HG02970 (cell line): ENCODE data around the gene MTX3.

Experiments
- ATAC-seq: cut with Tn5 transposase; IDR thresholded peaks from one replicate; pipeline ENCODE4 v1.9.1; 2021; ENCODE audit warnings: mild to moderate bottlenecking, moderate library complexity, moderate number of reproducible peaks; ENCODE audit not compliant: unreplicated experiment, low FRiP score

MTX3 gene

DNA sequence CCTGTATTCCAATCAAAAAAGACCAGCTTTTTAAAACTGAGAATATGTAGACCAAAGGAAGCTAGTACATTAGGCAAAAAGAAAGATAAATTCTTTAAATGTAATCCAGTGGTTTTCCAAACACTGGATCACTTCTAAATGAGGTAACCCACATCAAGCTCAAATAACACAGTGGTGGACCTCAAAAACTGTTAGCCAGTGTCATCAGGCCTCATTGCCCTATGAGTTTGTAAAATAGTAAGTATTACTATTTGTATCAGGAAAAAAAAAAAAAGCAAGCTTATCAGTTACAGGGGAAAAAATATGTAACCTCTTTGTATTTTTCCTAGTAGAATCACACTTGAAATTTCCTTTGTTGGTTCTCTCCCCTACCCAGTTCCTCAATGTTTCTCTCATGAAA lies 6.7 kb downstream of the MTX3 start:
- ATAC-seq = no peak

DNA sequence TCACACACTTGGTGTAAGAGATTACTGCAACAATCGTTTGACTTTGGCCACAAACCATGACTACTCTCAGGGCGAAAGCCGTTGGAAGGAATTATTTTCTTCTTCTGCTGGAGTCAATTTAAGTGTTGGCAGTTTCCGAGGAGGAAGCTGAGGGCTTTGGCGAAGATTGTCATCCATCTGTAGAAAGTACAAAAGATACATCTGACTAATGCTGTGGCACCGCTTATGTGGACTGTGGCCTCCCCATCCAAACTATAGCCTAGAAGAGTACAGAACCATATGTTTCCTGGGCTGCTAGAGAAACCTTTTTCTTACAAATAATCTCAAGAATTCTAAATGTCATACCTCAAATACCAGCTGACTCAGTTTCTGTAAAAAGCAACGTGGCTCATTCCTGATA lies 7.4 kb downstream of the MTX3 start:
- no peak for ATAC-seq

DNA sequence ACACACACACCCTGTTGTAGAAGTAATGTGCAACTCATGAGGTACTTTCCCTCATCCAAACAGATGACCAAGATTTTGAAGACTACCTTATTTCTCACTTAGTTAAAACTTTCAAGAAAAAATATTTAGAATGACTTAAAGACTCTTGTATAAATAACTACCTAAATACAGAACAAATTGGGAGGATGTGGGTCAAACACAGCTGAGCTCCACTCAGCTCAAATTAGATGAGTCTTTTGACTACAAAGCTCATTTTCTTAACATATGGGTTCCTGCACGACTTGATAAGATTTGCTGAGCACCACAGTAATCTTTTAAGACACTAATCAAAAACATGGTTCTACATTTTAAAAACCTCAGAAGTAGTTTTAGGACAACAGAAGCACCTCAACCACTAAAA lies 8.9 kb downstream of the MTX3 start:
- no peak for ATAC-seq

DNA sequence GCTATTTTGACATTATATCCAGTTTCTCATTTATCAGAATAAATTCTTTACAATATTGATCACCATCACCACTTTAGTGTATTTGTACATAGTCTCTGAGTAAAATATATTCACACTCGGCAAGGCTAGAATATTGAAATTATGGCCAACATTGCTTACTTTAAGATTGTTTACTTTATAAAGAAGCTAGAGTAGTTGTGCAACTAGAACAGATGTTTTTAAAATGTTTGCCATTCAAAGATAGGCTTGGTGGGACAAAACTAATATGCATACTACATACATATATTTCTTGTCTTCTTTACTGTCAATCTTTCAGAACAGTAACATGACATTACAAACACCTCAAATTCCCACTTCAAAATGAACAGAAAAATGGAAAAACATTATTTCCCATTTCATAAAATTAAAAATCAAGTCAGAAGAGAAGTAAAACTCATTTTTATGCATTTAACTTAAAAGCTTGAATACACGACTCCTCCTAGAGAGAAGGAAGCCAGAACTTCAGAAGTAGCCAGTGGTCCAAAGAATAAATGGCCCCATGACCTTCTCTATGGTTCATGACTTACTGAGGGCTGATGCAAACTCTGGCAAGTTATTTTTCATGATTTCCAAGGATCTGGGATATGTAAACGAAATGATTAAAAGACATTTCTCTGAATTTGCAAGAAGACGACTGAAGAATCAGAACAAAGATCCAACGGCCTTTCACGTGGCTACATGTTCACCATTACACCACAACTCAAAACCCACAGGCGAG lies 14.1 kb downstream of the MTX3 start:
- no peak for ATAC-seq

DNA sequence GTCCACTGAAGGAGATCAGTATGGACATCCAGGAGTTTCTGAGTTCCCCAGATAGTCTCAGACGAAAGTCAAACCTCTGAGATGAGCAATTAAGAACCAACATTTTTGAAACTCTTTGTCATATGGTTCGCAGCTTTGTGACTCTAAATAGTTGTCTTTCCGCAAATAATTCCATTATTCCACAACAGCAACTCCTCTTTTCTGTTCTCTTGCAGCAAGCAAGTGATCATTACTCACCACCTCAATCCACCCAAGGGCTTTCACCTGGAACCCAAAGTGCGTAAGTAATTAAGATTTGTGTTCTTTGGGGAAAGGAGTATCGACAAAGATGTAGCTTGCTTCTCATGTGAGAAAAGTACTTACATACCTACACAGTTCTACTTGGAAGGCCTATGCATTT lies 15.6 kb downstream of the MTX3 start:
- no peak for ATAC-seq

DNA sequence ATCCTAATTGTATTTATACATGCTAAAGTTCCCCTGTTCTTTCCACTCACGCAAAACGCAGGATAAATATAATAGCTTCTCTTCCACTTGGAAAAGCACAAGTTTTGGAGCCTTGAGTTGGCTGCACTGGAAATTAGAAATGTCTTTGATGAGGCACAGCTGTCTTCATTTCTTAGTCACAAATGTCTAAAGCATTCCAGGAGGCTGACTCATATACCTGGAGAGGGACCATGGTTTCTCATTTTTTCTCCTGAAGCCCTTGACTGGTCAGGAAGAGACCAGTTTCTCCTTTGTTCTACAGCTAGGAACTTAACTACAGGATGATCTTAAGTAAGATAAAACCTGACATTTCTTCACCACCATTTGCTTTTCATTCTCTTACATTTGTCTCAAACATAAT lies 16.2 kb downstream of the MTX3 start:
- ATAC-seq = no peak

DNA sequence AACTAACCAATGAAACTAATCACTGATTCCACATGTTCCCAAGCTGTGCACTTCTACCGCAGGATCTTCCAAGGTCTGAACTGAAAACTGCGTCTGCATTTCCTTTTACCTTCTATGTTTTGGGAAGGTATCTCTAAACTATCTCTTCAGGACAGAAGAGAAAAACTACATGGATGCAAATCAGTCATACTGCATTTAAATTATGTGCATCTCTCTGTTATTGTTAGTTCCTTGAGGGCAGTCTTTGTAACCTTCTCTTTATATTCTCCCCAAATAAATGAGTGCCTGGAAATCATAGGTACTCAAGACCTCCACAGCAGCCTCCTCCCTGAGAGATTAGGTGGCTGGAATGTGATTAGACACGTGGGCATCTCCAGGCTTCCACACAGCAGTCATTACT lies 17.1 kb downstream of the MTX3 start:
- no peak for ATAC-seq

DNA sequence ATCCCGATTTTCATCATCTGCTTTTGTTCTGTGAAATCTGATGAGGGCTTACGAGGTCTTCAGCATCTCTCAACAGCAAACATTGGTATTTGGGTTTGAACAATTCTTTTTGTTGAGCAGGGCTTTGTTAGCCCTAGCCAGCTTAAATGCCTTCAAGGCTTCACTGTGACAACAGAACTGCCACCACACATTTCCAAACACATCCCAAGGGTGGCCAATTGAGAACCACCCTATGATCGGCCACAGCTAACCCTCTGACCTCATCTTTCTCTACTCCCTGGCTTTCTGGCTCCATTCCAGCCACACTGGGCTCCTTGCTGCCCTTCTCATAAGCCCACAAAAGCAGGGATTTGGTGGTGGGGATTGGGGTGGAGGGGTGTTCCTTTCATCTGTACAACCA lies 17.6 kb downstream of the MTX3 start:
- ATAC-seq = no peak

DNA sequence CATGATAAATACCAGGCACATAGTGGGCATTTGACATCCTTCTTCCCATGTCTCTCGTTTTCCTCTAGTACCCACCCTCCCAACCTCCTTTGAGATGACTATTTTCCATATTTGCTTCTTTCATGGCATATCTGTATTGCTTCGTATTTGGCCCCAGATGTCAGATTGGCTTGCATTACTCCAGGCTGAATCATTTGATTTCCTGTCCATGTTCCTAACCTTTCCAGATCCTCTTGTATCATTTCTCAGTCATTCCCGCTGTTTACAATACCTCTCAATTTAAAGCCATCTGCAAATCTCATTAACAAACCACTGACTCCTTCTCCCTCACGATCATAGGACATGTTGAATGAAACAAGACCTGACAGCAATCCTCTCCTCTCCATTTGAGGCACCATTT lies 19.9 kb downstream of the MTX3 start:
- ATAC-seq = no peak

DNA sequence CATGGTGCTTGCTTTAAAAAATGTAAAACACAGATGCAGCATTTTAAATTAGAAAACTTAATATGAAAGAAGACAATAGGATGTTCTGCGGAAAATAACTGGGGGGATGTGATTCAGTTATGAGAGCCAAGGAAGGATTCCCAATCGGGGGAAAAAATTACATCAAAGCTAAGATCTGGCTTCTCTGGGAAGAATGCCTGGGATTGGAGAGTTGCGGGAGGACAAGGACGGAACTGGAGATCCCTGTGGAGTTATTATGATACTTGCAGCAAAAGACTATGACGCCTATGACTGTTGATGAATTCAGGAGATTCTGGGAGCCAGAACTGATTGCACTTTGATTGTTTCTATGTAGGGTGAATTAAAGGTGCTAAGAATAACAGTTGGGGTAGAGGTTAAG lies 24.6 kb downstream of the MTX3 start:
- no peak for ATAC-seq

DNA sequence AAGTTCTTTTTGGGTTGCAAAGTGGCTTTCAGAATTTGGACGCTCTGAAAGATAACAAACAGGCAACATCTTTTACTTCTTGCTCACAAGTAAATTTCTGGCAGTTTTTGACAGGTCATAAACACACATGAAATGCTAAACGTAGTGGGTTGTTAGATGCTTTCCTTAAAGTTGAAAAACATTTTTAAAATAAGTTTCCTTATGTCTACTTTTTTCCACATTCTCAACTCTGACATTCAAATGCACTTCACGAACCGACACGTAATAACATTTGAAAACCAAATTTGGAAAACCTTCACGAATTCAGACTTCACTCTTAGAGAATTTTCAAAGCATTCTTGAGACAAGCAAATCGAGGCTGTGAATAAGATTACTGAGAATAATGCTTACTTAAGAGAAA lies 26.9 kb downstream of the MTX3 start:
- no peak for ATAC-seq

DNA sequence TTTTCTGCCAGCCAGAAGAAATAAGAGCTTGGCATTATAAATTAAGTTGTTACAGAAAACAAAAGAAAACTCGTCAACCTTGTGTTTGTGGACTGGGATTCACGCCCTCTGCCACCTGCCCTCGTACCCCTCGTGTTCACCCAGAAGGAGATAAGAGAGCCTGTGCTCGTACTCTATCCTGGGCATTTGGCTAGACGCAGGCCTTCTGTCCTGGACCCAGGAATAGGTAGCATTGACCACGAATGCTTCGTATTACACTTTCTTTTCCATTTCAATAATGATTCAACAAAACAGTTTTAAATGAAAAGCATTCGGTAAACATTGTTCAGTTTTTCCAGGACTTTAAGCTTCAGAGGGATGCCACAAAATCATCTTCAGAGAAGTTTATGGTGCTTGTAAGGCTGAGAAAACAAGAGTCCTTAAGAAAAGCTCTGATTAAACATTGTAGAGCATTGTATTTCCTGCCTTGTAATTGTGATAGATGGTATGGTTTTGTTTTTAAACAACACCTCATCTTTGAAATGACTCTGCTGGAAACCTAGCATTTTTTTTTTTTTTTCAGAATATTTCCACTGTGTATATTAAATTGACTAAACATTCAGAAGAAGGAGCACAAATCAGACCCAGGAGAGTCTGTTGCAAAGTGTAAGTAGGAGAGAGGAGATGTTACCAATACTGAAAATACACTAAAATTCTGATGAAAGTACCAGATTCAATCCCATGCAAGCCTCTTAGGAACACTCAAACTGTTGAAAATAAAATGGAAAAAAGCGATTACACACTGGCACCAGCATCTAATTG lies 27.6 kb downstream of the MTX3 start:
- no peak for ATAC-seq

DNA sequence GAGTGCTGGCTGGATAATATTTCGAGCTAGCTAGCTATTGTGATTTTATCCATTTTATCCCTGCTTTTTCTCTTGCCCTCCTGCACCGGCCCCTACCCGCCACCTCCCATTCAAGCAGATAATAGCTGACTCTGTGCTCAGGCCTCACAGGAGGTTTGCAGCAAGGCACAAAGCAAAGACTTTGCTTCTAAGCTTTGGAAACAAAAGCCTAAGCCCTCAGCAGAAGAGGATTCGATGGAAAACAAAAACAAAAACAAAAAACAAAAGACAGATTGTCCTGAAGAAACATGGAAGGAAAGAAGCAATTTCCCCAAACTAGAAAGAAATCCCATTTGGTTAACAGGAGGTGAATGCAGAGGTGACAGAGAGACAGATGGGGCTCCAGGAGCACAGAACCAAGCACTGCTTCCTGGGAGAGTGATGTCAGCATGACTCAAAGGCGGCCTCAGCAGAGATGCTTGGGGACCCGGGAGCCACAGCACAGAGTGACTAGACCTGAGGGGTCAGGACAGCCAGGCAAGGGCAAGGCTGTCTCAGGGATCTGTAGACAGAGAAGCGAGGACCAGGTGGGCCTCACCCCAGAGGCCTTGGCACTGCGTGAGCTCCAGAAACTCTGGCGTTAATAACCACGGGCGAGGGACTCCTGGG lies 28.4 kb downstream of the MTX3 start:
- no peak for ATAC-seq

DNA sequence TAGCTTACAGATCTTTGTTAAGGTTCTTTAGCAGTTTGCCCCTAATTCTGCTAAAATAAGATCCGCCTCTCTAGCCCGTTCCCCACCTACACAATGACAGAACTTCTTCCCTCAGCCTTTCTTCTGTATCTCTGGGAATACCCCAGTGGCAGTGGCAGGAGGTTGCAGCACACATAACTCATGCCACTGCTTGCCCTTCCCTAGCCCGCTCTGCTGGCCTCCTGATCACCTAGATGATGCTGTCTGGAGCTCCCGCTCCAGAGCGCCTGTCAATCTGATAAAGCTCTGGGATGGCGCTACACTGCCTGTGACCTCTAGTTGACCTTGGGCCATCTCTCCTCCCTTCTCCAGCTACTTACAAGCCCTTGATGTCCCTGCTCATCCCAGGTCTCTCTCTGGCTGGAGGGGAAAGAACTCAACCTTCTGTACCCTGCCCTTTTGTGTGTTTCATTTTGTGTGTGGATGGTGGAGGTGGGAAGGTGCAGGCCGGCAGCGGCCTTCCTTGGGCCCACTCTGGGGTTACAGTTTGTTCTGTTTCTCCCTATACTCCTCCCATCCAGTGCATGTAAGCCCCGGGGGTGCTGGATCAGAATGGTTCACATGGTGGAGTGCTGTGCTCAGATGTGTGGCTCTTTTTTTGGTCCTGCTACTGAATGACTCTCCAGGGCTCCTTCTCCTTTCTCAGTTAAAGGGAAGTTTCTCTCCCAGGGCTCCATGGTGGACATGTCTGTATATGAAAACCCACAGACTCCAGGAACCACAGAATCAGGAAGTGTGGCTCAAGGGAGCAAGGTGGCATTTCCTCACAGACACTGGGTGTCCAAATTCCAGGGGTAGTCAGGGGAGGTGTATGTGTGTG lies 29.1 kb downstream of the MTX3 start:
- ATAC-seq = no peak

DNA sequence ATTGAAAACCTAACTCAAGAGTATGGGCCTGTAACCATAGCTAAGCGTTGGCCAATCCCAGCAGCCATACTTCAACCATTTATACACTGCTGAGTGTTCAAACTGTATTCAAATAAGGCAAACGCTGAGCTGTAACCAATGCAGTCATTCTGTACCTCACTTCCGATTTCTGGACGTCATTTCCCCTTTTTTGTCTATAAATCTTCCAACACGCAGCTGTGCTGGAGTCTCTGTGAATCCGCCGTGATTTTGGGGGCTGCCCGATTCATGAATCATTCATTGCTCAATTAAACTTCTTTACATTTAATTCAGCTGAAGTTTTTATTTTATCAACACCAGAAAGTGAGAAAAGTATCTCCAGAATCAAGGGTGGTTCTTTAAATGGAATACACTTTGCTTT lies 31.7 kb downstream of the MTX3 start:
- ATAC-seq = no peak

DNA sequence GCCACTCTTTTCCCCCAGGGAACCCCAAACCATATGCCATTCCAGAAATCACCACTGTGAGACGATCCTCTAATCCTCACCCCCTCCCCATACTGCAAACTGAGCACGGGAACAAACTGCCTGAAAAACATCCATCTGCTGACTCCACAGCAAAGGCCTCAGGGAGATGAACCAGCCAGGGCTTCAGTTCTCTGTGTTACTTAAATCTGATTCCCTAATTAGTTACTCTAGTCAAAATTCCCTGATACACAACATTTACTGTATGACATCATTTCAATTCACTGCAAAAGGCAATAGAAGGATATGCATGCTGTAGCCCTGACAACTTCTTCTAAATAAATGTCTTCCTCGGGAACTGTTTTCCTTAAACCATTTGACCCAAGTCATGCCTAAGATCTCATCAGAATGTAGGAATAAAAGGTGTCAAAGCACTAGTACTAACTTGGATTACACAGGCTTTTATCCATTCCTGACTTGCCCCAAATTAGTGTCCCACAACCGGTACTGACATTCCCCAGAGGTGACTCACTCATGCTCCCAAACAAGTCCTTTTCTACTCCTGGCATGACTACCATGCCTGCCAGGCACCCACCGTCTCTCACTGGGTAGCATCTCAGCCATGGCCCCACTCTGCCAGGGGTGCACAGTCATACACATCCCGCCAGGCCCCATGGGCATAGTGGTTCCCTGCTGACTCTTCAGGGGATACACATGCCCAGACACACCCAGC lies 35.0 kb downstream of the MTX3 start:
- no peak for ATAC-seq

DNA sequence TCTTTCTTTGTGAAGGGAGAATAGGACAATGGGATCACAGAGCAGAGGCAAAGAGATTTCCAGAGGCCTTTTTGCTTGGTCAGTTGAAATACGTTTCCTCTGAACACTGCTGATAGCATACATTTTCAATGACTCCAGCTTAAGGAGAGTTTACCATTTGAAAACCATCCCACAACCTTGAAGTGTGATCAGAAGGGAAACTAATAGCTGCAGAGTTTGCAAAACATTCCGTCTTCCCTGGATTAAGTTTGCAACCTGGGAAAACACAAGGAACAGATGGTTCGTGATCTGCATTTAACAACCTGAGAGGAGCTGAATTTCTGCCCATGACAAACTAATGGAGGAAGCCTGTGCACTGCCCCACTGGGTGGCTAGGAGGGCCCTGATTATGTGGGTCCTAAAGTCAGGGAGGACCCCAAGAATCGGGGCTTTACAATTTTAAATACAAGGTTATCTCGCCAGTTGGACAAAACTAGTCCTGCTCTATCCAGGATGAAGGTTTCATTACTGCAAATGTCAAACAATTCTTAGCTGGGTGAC lies 35.6 kb downstream of the MTX3 start:
- ATAC-seq = no peak

DNA sequence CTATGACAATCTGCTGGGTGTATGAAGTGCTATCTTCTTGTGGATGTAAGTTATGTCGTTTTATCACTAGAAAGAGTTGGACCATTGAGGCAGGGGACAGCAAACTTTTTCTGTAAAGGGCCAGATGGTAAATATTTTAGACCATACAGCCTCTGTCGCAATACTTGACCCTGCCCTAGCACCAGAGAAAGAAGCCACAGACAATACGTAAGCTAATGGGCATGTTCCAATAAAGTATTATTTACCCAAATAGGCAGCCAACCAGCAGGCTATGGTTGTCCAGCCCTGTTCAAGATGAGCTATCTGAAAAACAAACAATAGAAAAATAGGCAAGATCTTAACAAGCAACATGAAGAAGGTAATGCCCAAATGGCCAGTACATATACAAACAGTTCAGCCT lies 36.4 kb downstream of the MTX3 start:
- ATAC-seq = no peak

DNA sequence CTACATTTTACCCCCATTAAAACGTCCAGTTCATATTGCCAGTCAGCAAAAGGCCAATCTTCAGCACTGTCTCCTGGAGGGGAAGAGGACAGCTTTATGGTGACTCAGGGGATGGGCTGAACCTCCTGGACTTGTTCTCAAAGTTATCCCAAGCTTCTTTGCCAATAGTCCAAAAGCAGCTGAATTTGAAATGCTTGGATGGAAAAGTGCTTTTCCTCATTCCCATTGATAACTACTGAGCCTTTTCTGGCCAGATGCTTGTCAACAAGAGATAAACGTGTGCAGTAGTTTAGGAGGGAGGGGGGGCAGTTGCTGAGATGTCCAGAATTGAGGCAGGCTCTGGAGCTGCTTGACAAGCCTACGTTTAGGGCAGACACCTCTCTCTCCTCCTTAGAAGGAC lies 43.5 kb downstream of the MTX3 start:
- ATAC-seq = no peak

DNA sequence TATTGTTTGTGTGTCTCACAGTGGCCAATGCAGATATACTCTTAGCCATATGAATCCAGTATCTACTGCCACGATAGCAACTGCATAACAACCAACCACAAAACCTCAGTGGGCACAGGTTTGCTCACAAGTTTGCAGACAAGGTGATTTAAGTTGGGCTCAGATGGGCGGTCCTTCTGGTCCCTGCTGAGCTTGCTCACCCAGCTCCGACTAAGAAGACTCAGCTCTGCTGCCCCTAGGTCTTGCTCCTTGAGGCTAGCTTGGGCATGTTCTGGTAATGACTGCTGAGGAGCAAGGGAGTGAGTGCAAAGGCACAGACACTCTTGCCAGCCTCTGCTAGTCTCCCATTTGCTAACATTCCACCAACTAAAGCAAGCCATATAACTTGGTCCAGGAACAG lies 52.6 kb downstream of the MTX3 start:
- no peak for ATAC-seq
